ENCODE measurements around the gene TIAM1.

- TF ChIP-seq CTCF (conservative IDR thresholded peaks at IDR 0.05) (no peak), EZH2 (IDR thresholded peaks at IDR 0.05; ENCODE audit: low read depth) (no peak)
Observed at GRCh38 chr21:31287201-31287600, 56.9 kb downstream of the TIAM1 start.

All from PC-9 (cell line).